H1 (cell line): ENCODE measurements around the gene PSMD9. TPM values are rescaled to one million over a fixed set of nuclear protein-coding genes. Genes with fewer than 3 reads are reported as not detected.

ENCODE experiments used
- SRF ChIP-seq: IDR thresholded peaks from 2 replicates; pipeline ENCODE4 v1.6.1; 2011; ENCODE audit warnings: mild to moderate bottlenecking, low read depth, low read length, moderate library complexity
- ZNF274 ChIP-seq: IDR thresholded peaks from 2 replicates; pipeline ENCODE4 v1.7.0; 2012; ENCODE audit warnings: low read length, borderline replicate concordance; ENCODE audit errors: extremely low read depth
- polyA plus RNA-seq, 7 experiments: library from polyadenylated mRNA; depleted of rRNA in 3 of 7; stranded (reverse) in 5 of 7; unstranded in 2 of 7; fragments of >200 nt in 5 of 7; fragments of 200-250 nt in 2 of 7; gene quantifications; 1 replicate in 5 of 7; 2 replicates in 1 of 7; 4 replicates in 1 of 7; pipeline versions ENCODE4 v1.2.1 to v1.2.3, GENCODE V29; 2011 to 2013; ENCODE audit warnings: missing spikeins in 2 of 7, mixed read lengths in 2 of 7
- total RNA-seq: library from RNA; stranded (reverse); fragmentation: NEBNext Ultra II Directional; extraction: Animal tissue kit (Norgen Biotek cat#: 25700); gene quantifications from 2 replicates; pipeline ENCODE4 v1.2.1, GENCODE V29; 2021

The PSMD9 gene
- total and polyA plus RNA-seq, 2 of the 8 experiments (the other 6 are each of a cell fraction or from before 2014, with no cell fraction given), result 28.8 to 36.1 TPM

DNA sequence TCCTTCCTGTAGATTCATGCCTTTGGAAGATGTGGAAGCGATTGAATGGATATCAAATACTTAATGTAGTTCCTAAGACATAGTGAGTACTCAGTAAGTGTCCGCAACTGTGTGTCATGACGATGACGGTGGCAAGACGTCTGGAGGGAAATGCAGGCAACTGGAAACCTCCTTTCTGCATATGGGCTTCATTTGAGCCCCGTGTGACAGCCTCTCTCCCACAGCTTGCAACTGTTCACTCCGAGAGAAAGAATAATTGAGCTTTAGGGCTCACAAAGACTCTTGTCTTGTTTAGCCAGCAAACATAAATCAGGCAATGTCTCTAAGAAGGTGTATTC is 36.7 kb downstream of the PSMD9 start (continued):
- no peak for TF ChIP-seq SRF
- TF ChIP-seq ZNF274, result no peak
